NCI-H526 (cell line): ENCODE results near the gene XRN1.
"Not testable (repeated sequence)": the region's sequence is repeated elsewhere in the genome, so short reads cannot be mapped to it uniquely, and the experiment has no call there.

Source experiments
- DNase-seq, 2 experiments: peaks; one replicate each; lab custom pipeline; 2025; lab: John Stamatoyannopoulos, UW

XRN1 gene

GRCh38 chr3:142438096-142438495, 9.7 kb downstream of the XRN1 start:
- not testable (repeated sequence) for DNase-seq

- DNase-seq, result no peak
These were observed 10.8 kb downstream of the XRN1 start for GRCh38 chr3:142436951-142437585.

- DNase-seq, result no peak
These were observed 13.3 kb downstream of the XRN1 start for GRCh38 chr3:142434503-142434902.

GRCh38 chr3:142433110-142433509, 14.7 kb downstream of the XRN1 start:
- DNase-seq, result no peak

- no peak for DNase-seq
These were observed 18.3 kb downstream of the XRN1 start for GRCh38 chr3:142429582-142429981.

- DNase-seq, result no peak
These were observed 23.1 kb downstream of the XRN1 start for GRCh38 chr3:142424754-142425153.

GRCh38 chr3:142418926-142419592, 28.8 kb downstream of the XRN1 start:
- DNase-seq, result no peak

- DNase-seq, result no peak
These were observed 30.5 kb downstream of the XRN1 start for GRCh38 chr3:142417302-142417701.

- not testable (repeated sequence) for DNase-seq
These were observed 47.3 kb downstream of the XRN1 start for GRCh38 chr3:142400537-142400936.

GRCh38 chr3:142394921-142395622, 52.8 kb downstream of the XRN1 start:
- no peak for DNase-seq

GRCh38 chr3:142385078-142385477, 62.8 kb downstream of the XRN1 start:
- DNase-seq, result no peak

- no peak for DNase-seq
These were observed 73.2 kb downstream of the XRN1 start for GRCh38 chr3:142374687-142375086.

GRCh38 chr3:142369576-142369975, 78.3 kb downstream of the XRN1 start:
- not testable (repeated sequence) for DNase-seq

- DNase-seq, result peak in 1 of 2 experiments; percentile 25
These were observed 81.4 kb downstream of the XRN1 start for GRCh38 chr3:142366434-142366833.

GRCh38 chr3:142363936-142364467, 83.8 kb downstream of the XRN1 start:
- no peak for DNase-seq

GRCh38 chr3:142363433-142363832, 84.4 kb downstream of the XRN1 start:
- DNase-seq, result not testable (repeated sequence)

- no peak for DNase-seq
These were observed 88.5 kb downstream of the XRN1 start for GRCh38 chr3:142359367-142359766.

GRCh38 chr3:142356818-142357217, 91.0 kb downstream of the XRN1 start:
- no peak for DNase-seq

GRCh38 chr3:142355692-142356091, 92.1 kb downstream of the XRN1 start:
- DNase-seq, result no peak

GRCh38 chr3:142354076-142354475, 93.8 kb downstream of the XRN1 start:
- DNase-seq, result no peak

- DNase-seq, result no peak
These were observed 94.3 kb downstream of the XRN1 start for GRCh38 chr3:142353571-142353970.

GRCh38 chr3:142352698-142353097, 95.1 kb downstream of the XRN1 start:
- DNase-seq, result not testable (repeated sequence)

- no peak for DNase-seq
These were observed 99.4 kb downstream of the XRN1 start for GRCh38 chr3:142348460-142348859.
